Activated CD4-positive, alpha-beta T cell treated with anti-CD3 and anti-CD28 coated beads, Interleukin-2, Interleukin-4, amounts not matched to agents 100 ng/mL and 50 ng/mL, durations not matched to agents 16 hours and 8 hours (primary cell): ENCODE data around the gene C1orf105.
"Not testable (repeated sequence)": the region's sequence is repeated elsewhere in the genome, so short reads cannot be mapped to it uniquely, and the experiment has no call there.

Experiments
- DNase-seq: peaks from one replicate; pipeline ENCODE4 v3.0.0-alpha.2; 2020; ENCODE audit warnings: low spot score

The C1orf105 gene

DNA sequence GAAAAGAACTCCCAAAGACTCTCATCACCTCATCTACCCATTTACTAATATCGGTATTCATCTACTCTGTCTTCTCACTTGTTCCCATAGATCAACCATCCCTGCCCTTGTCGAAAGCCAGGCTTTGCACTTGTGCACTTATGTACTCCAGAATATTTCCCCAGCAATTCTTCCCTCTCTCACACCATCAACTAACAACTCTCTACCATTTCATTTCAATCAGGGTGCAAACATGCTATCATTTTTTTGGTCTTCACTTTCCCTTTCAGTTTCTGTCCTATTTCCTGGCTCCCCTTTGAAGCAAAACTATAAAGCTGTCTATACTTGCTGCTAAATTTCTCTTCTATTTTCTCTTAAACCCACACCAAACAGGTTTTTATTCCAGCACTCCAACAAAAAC, 6.7 kb downstream of the C1orf105 start:
- DNase-seq, result no peak

- DNase-seq, result peak; percentile 65
Measured at GRCh38 chr1:172429331-172430127, 9.0 kb downstream of the C1orf105 start.

- no peak for DNase-seq
Measured at GRCh38 chr1:172430128-172430454, 9.6 kb downstream of the C1orf105 start.

- no peak for DNase-seq
Measured at GRCh38 chr1:172431204-172431603, 10.7 kb downstream of the C1orf105 start.

DNA sequence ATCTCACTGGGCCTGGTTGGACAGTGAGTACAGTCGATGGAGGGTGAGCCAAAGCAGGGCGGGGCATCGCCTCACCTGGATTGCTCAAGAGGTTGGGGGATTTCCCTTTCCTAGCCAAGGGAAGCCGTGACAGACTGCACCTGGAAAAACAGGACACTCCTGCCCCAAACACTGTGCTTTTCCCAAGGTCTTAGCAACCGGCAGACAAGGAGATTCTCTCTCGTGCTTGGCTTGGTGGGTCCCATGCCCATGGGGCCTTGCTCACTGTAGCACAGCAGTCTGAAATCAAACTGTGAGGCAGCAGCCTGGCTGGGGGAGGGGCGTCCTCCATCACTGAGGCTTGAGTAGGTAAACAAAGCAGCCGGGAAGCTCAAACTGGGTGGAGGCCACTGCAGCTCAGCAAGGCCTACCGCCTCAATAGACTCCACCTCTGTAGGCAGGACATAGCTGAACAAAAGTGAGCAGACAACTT, 11.3 kb downstream of the C1orf105 start:
- DNase-seq, result no peak

DNA sequence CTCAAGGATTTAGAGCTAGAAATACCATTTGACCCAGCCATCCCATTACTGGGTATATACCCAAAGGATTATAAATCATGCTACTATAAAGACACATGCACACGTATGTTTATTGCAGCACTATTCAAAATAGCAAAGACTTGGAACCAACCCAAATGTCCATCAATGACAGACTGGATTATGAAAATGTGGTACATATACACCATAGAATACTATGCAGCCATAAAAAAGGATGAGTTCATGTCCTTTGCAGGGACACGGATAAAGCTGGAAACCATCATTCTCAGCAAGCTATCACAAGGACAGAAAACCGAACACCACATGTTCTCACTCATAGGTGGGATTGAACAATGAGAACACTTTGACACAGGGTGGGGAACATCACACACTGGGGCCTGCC, 16.7 kb downstream of the C1orf105 start:
- DNase-seq, result not testable (repeated sequence)

GRCh38 chr1:172442404-172442803, 21.9 kb downstream of the C1orf105 start:
- DNase-seq, result no peak

DNA sequence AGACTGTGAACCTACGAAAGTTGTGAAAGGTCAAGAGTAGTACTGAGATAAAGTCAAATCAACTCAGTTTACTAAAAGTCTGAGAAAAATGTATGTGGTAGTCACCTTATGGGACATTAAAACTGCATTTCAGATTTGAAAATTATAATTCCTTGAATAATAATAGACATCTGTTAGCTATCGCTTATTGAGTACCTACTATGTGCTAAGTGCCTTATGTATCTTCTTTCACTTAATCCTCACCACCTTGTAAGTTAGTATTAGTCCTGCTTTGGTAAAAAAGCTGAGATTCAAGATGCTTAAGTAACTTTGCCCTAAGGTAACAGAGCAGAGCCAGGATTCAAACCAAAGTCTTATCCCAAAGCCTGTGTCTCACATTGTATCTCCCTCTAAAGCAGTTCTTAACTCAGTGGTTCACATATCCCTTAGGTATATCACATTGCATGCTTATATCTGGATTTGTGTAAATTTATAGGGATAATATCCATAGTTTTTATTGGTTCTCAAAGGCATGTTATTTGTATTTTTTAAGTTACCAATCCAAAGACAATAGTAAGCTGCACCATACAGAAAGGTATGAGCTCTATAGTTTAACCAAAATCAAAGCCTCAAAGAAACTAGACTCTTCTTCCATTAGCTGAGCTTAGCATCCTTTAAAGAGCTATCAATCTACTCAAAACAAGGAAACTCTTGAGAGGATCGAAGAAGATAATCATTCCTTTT, 22.5 kb downstream of the C1orf105 start:
- no peak for DNase-seq

DNA sequence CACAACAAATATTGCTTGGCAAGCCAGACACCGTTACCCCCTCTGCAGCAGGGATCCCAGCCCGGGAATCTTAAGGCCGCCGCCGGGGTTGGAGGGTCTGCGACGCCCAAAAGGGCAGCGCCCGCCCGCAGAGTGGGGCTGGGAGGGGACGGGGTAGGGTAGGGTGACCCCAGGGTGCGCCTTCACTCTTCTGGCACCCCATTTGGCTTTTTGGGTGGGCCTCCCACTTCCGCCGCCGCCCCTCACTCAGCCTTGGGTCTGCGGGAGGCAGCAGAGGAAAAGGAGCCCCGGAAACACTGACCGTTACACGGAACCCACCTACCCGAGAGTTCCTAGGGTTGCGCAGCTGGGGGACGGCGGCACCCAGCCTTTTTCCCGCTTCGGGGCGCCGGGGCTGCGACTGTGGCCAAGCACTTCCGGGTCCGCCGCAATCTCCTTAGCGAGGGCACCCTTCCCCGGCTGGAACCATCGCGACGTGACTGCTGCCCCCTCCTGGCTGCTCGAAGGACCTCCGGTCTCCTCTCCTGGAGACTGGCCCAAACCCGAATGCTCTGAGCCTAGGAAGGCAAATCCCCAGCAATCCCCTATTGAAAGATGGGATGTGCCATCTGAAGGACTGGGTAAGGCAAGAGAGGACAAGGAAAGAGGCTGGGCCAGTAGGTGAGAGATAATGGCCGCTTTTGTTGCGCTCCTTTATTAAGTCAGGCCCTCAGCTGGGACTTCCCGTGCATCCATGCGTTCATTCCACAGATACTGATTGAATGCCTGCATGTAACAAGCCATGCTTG, 23.4 kb downstream of the C1orf105 start, which contains the start of gene PIGC:
TSS of gene PIGC (minus strand) at position 404 of the 788 bp plus-strand sequence. CDS start 1,447 bp downstream, outside the sequence.
- peak; percentile 95 for DNase-seq

GRCh38 chr1:172446547-172446946, 26.1 kb downstream of the C1orf105 start:
- DNase-seq, result no peak

DNA sequence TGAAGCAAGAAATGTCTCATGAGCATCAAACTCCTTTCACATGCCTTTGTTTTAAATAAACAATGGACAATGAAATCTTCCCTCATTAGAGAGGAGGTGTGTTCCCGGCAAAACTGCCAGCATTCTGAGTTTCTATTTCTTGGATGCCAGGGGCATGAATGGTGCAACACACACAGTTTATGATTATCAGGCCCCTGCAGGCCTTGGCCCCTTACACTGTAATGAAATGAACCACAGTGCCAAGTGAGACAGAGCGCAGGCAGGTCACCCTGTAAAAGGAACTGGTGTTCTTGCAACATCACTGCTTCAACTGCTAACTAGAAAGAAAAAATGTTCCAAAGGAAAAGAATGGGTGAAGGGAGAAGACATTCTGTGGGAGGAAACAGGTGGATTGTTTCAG, 27.2 kb downstream of the C1orf105 start:
- no peak for DNase-seq

GRCh38 chr1:172448995-172449584, 28.6 kb downstream of the C1orf105 start:
- peak; percentile 63 for DNase-seq

DNA sequence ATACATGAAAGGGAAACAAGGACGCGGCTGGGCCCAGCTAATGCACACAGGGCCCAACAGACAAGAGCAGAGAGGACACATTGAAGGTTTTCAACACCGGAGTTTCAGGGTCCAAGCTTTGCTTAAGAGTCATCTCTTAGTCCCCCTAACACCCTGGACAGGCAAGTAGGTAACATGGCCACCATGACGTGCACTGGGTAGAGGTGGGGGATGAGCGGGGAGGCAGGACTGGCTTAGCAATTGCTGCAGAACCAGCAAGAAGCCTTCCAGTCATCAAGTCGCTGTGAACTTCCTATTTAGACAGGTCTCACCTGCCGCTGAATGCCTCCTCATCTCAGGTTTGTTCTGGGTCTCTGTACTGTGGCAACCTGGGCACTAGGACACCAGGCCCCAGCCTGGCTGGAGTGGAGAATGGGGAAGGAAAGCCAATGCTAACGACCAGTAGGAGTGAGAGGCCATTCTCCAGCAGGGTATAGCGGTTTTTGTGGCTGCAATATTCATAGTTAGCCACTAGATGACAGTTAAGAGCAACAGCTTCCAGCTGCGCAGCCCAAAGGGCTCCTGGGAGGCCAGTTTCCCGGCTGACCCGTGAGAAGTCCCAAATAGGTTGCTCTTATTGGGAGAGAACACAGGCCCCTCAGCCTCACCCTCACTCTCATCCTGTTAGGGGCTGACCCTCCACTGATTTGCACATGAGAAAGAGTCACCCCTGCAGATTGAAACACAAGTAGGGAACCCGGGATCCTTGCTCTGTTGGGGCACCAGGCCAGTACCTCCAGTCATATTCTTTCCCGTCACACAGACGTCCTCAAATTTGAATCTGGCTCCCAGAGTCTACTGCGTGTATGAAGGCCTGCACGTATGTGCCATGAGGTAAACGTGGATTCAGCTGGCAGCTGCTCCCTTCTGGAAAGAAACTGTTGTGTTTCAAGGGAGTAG, 29.4 kb downstream of the C1orf105 start:
- peak; percentile 69 for DNase-seq

GRCh38 chr1:172450524-172450885, 30.0 kb downstream of the C1orf105 start:
- no peak for DNase-seq

DNA sequence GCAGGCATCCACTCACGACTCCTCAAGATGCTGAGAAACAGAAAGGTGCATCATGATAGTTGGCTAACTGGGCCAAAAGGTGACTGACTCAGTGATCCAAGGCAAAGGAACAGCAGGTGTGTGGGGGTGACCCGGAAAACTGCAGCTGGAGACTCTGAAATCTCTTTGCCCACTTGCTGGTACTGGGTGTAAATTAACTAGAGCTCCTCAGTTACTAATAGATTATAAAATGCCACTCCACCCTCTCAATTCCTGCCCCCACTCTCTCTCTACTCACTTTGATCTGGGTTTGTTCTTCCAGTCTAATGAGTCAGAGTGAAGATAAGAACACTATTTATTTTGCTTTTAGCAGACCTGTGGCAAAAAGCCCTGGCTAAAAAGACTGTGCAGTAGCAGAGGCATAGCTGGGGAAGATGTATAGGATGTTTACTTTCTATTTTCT, 30.5 kb downstream of the C1orf105 start:
- peak; percentile 61 for DNase-seq

GRCh38 chr1:172452536-172453152, 32.2 kb downstream of the C1orf105 start:
- DNase-seq, result no peak

GRCh38 chr1:172453153-172453545, 32.7 kb downstream of the C1orf105 start:
- DNase-seq, result no peak

DNA sequence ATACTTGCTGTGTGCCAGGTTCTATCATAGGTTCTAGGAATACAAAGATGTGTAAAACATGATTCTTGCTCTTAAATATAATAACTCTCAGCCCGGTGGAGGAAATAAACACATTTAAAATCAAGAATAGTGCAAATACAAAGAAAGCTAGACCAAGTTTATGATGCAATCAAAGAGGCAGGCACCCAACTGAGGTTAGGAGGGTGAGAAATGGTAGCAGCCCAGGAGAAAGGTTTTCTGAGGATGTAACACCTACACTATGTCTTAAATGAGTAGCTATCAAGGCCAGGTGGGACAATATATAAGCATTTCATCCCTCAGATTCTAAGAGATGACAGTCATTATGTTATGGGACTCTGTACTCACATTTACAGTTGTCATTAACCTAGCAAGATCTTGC, 33.1 kb downstream of the C1orf105 start:
- no peak for DNase-seq

GRCh38 chr1:172455451-172455850, 35.0 kb downstream of the C1orf105 start:
- DNase-seq, result no peak

GRCh38 chr1:172456344-172456769, 35.9 kb downstream of the C1orf105 start:
- DNase-seq, result no peak
